OCI-LY3 (cell line): Measurements from ENCODE around the gene KLHDC2.
A peak's percentile ranks its signal among the peaks of the same experiment; 100 is the strongest.
"Not testable (repeated sequence)": the region's sequence is repeated elsewhere in the genome, so short reads cannot be mapped to it uniquely, and the experiment has no call there.

Experiments
- H2AFZ ChIP-seq: fragments of 200-600, 300-600 bp; shearing (Covaris generic); 2 replicates; pipeline ENCODE4 v1.6.0; 2014; ENCODE audit warnings: antibody characterized with exemption, low read depth, low read length
- H3K27ac ChIP-seq: fragments of 200-600, 300-600 bp; sonication (generic); 2 replicates; pipeline ENCODE4 v1.5.1; 2014; ENCODE audit warnings: mild to moderate bottlenecking, low read length, moderate library complexity, mixed read lengths
- H3K27me3 ChIP-seq: fragments of 200-600, 300-600 bp; sonication (generic); 2 replicates; pipeline ENCODE4 v1.6.1; 2014; ENCODE audit warnings: low read depth, low read length, mixed read lengths
- H3K36me3 ChIP-seq: fragments of 200-600, 300-600 bp; sonication (generic); replicated peaks from 2 replicates; pipeline ENCODE3; 2014; ENCODE audit warnings: low read depth, low read length, mixed read lengths
- H3K4me1 ChIP-seq: fragments of 300-600, 200-600 bp; sonication (generic); 2 replicates; pipeline ENCODE4 v1.6.1; 2014; ENCODE audit warnings: low read length, mixed read lengths
- H3K4me2 ChIP-seq: fragments of 200-600, 300-600 bp; sonication (generic); 2 replicates; pipeline ENCODE4 v1.6.1; 2014; ENCODE audit warnings: low read length, mixed read lengths
- H3K4me3 ChIP-seq: fragments of 300-600, 200-600 bp; sonication (generic); 2 replicates; pipeline ENCODE4 v1.5.1; 2014; ENCODE audit warnings: antibody characterized with exemption, mild to moderate bottlenecking, low read length, moderate library complexity
- H3K79me2 ChIP-seq: fragments of 300-600, 200-600 bp; shearing (Covaris generic); 2 replicates; pipeline ENCODE4 v1.6.1; 2014; ENCODE audit warnings: mild to moderate bottlenecking, low read length, mixed read lengths
- H3K9ac ChIP-seq: fragments of 300-600, 200-600 bp; shearing (Covaris generic); 2 replicates; pipeline ENCODE4 v1.6.0; 2014; ENCODE audit warnings: mild to moderate bottlenecking, low read length, moderate library complexity
- H3K9me3 ChIP-seq: fragments of 200-600, 300-600 bp; shearing (Covaris generic); 2 replicates; pipeline ENCODE4 v1.6.1; 2014; ENCODE audit warnings: low read length, mixed read lengths; ENCODE audit not compliant: insufficient read depth
- H4K20me1 ChIP-seq: fragments of 200-600, 300-600 bp; sonication (generic); 2 replicates; pipeline ENCODE4 v1.6.1; 2016; ENCODE audit warnings: low read length, mixed read lengths; ENCODE audit not compliant: insufficient read depth
- CTCF ChIP-seq: fragments of 200-600, 300-600 bp; sonication (generic); IDR thresholded peaks from 2 replicates; pipeline ENCODE4 v1.5.1; 2014; ENCODE audit warnings: antibody characterized with exemption, low read length, low read depth
- EZH2phosphoT487 ChIP-seq: fragments of 200-600 bp; shearing (Covaris generic); IDR thresholded peaks from 2 replicates; pipeline ENCODE4 v1.6.1; 2018; ENCODE audit warnings: antibody characterized with exemption, mixed run types, low read depth

The KLHDC2 gene

GRCh38 chr14:49770212-49770817, 2.4 kb downstream of the KLHDC2 start:
- H3K36me3 ChIP-seq, result peaks cover 12% of the 10 kb centered on the region
- peak overlapping the region; percentile 83; the same call in 1 of the 2 replicates for H3K4me3 ChIP-seq
- peak overlapping the region; percentile 97 for H3K4me2 ChIP-seq
- no peaks in the 10 kb centered on the region for H3K9me3 ChIP-seq
- H4K20me1 ChIP-seq, result no peaks in the 10 kb centered on the region
- TF ChIP-seq EZH2phosphoT487 (no peak), CTCF (no peak)
- no peak overlapping the region for H3K9ac ChIP-seq
- no peaks in the 10 kb centered on the region for H3K27me3 ChIP-seq
- H3K4me1 ChIP-seq, result peaks cover 10% of the 10 kb centered on the region
- H3K79me2 ChIP-seq, result peaks cover 28% of the 10 kb centered on the region
- no peak overlapping the region for H2AFZ ChIP-seq
- H3K27ac ChIP-seq, result no peak overlapping the region

DNA sequence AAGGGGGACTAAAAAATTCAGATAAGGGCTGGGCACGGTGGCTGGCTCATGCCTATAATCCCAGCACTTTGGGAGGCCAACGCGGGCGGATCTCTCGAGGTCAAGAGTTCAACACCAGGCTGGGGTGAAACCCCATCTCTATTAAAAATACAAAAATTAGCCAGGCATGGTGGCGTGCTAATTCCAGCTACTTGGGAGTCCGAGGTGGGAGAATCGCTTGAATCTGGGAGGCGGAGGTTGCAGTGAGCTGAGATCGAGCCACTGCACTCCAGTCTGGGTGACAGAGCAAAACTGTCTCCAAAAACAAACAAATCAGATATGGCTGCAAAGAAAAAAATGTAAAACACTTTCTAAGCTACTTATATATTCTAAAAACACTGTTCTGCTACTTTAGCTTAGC, 3.7 kb downstream of the KLHDC2 start:
- H3K79me2 ChIP-seq, result peaks cover 28% of the 10 kb centered on the region

GRCh38 chr14:49774106-49774505, 6.2 kb downstream of the KLHDC2 start:
- H3K36me3 ChIP-seq, result peaks cover 26% of the 10 kb centered on the region
- no peak for TF ChIP-seq CTCF
- TF ChIP-seq EZH2phosphoT487, result no peak
- H3K79me2 ChIP-seq, result peaks cover 18% of the 10 kb centered on the region
- H3K4me2 ChIP-seq, result no peak overlapping the region
- H3K9me3 ChIP-seq, result no peaks in the 10 kb centered on the region
- no peaks in the 10 kb centered on the region for H4K20me1 ChIP-seq
- H3K27ac ChIP-seq, result no peak overlapping the region
- H3K9ac ChIP-seq, result no peak overlapping the region
- no peaks in the 10 kb centered on the region for H3K27me3 ChIP-seq
- H3K4me1 ChIP-seq, result peaks cover 4% of the 10 kb centered on the region
- no peak overlapping the region for H3K4me3 ChIP-seq
- H2AFZ ChIP-seq, result no peak overlapping the region

More for the DNA sequence above, 3.7 kb downstream of the KLHDC2 start:
- not testable (repeated sequence) for H3K9me3 ChIP-seq, H3K4me3 ChIP-seq, H3K27ac ChIP-seq, H3K9ac ChIP-seq, H3K27me3 ChIP-seq, H4K20me1 ChIP-seq, H3K4me1 ChIP-seq, H2AFZ ChIP-seq, H3K4me2 ChIP-seq
- peaks cover 16% of the 10 kb centered on the region for H3K36me3 ChIP-seq

DNA sequence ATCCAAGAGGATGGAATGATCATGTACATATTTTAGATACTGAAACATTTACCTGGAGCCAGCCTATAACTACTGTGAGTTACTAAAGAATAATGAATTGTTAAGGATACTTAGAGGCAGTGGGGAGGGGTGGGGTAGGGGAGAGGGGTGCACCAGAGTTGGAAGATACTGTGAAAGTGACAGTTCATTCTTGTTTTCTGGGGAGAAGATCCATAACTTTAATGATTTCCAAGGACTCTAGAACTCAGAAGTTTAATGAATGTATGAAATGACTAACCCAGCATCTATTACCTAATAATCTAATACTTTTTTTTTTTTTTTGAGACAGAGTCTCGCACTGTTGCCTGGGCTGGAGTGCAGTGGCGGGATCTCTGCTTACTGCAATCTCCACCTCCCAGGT, 10.5 kb downstream of the KLHDC2 start:
- H3K4me2 ChIP-seq, result no peak overlapping the region
- H3K27ac ChIP-seq, result no peak overlapping the region
- no peaks in the 10 kb centered on the region for H3K9me3 ChIP-seq
- no peak for TF ChIP-seq CTCF
- no peak for TF ChIP-seq EZH2phosphoT487
- H4K20me1 ChIP-seq, result no peaks in the 10 kb centered on the region
- no peaks in the 10 kb centered on the region for H3K79me2 ChIP-seq
- no peak overlapping the region for H3K4me3 ChIP-seq
- H2AFZ ChIP-seq, result no peak overlapping the region
- H3K9ac ChIP-seq, result no peak overlapping the region
- peaks cover 56% of the 10 kb centered on the region for H3K36me3 ChIP-seq
- H3K4me1 ChIP-seq, result no peaks in the 10 kb centered on the region
- H3K27me3 ChIP-seq, result no peaks in the 10 kb centered on the region

DNA sequence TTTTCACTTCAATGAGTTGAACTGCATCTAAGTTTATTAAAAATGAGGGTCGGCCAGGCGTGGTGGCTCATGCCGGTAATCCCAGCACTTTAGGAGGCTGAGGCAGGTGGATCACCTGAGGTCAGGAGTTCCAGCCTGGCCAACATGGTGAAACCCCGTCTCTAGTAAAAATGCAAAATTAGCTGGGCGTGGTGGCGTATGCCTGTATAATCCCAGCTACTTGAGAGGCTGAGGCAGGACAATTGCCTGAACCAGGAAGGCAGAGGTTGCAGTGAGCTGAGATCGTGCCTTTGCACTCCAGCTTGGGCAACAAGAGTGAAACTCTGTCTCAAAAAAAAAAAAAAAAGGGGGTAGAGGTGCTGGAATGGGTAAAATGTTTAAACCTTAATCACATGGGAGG, 13.1 kb downstream of the KLHDC2 start:
- H3K27ac ChIP-seq, H3K27me3 ChIP-seq, H3K9me3 ChIP-seq, H3K4me1 ChIP-seq, H3K4me3 ChIP-seq, H2AFZ ChIP-seq, H3K9ac ChIP-seq, H3K4me2 ChIP-seq, H3K79me2 ChIP-seq, H4K20me1 ChIP-seq: not testable (repeated sequence)
- H3K36me3 ChIP-seq, result peaks cover 56% of the 10 kb centered on the region
